Measurements from ENCODE around the gene SLC37A1.

GRCh38 chr21:42478504-42478903 lies 35.1 kb upstream of the SLC37A1 start:
- TF ChIP-seq SRF (CRISPR knock-in tag; IDR thresholded peaks at IDR 0.05) (no peak), PRMT5 (CRISPR knock-in tag; IDR thresholded peaks at IDR 0.05) (no peak), YY1 (IDR thresholded peaks at IDR 0.05; ENCODE audit: borderline replicate concordance in 1 of 3, control insufficient read depth in 1 of 3, extremely low read depth in 1 of 3, insufficient read depth in 3 of 3, insufficient read length in 1 of 3, insufficient replicate concordance in 2 of 3, low read depth in 1 of 3, low read length in 2 of 3) (no peak), EP300 (IDR thresholded peaks at IDR 0.05; ENCODE audit: low read length) (no peak), CTCF (IDR thresholded peaks at IDR 0.05 in 2 of 3, conservative IDR thresholded peaks at IDR 0.05 in 1 of 3; ENCODE audit: insufficient read depth in 2 of 3, low read depth in 1 of 3, low read length in 3 of 3) (no peak), ARID4B (CRISPR knock-in tag; IDR thresholded peaks at IDR 0.05) (no peak), MLLT1 (IDR thresholded peaks at IDR 0.05) (no peak), HDAC6 (IDR thresholded peaks at IDR 0.05; ENCODE audit: low read depth, low read length) (no peak), SNIP1 (IDR thresholded peaks at IDR 0.05; ENCODE audit: low read depth) (no peak)

All from K562 (cell line).